Measurements from ENCODE around the gene CLCN3. TPM values are rescaled to one million over a fixed set of nuclear protein-coding genes. Genes with fewer than 3 reads are reported as not detected.
"Not testable (repeated sequence)": the region's sequence is repeated elsewhere in the genome, so short reads cannot be mapped to it uniquely, and the experiment has no call there.

The CLCN3 gene
- total and polyA plus RNA-seq, 8 donors, result 9.1 to 41.4 (median 30.8) TPM

GRCh38 chr4:169621731-169622492 is 1.5 kb downstream of the CLCN3 start:
- Histone ChIP-seq H3K4me3 (peak overlapping the region in 3 of 4 donors; percentile 47 to 56 (median 49)), H3K27me3 (no peaks in the 10 kb centered on the region), H3K9me3 (no peaks in the 10 kb centered on the region), H3K27ac (peak overlapping the region; percentile 20 to 98 (median 92)), H3K4me1 (peaks cover 5 to 15% (median 13%) of the 10 kb centered on the region in 3 donors), H3K36me3 (no peaks in the 10 kb centered on the region)
- ATAC-seq (peak in 1 of 4 donors; percentile 2), DNase-seq (no peak), FAIRE-seq (peak; percentile 39)
- TF ChIP-seq CTCF (IDR thresholded peaks at IDR 0.05), result no peak
- WGBS, 2 donors, result 1% methylated on average over 6 of the region's 6 CpGs
- intact Hi-C loops (cut with DNase I), result no loop called here

GRCh38 chr4:169622566-169622965 is 2.2 kb downstream of the CLCN3 start:
- no peak for FAIRE-seq
- H3K27ac ChIP-seq, result peak overlapping the region in 2 of 4 donors; percentile 98
- intact Hi-C loops (cut with DNase I), result no loop called here
- H3K4me1 ChIP-seq, result peaks cover 5 to 22% (median 20%) of the 10 kb centered on the region in 3 donors
- DNase-seq, result no peak
- no peak for ATAC-seq
- no peaks in the 10 kb centered on the region for H3K27me3 ChIP-seq
- H3K36me3 ChIP-seq, result no peaks in the 10 kb centered on the region
- 5 to 8% methylated on average over 4 of the region's 4 CpGs for WGBS, 2 donors
- no peak for TF ChIP-seq CTCF (IDR thresholded peaks at IDR 0.05)
- no peaks in the 10 kb centered on the region for H3K9me3 ChIP-seq
- peak overlapping the region in 3 of 4 donors; percentile 47 to 56 (median 49) for H3K4me3 ChIP-seq

GRCh38 chr4:169624012-169624411 is 3.6 kb downstream of the CLCN3 start:
- DNase-seq; FAIRE-seq; H3K27me3 ChIP-seq; ATAC-seq; H3K4me3 ChIP-seq; H3K9me3 ChIP-seq; H3K36me3 ChIP-seq; intact Hi-C loops (cut with DNase I); H3K27ac ChIP-seq: not testable (repeated sequence)
- peaks cover 4 to 29% (median 27%) of the 10 kb centered on the region in 3 donors for H3K4me1 ChIP-seq
- WGBS, 2 donors, result 95 to 96% methylated on average over 6 of the region's 6 CpGs

- WGBS, 2 donors, result 75 to 87% methylated on average over 5 of the region's 5 CpGs
- no peaks in the 10 kb centered on the region for H3K27me3 ChIP-seq
- FAIRE-seq (no peak), DNase-seq (no peak), ATAC-seq (no peak)
- peaks cover 0 to 27% (median 26%) of the 10 kb centered on the region in 3 donors for H3K4me1 ChIP-seq
- H3K9me3 ChIP-seq, result no peaks in the 10 kb centered on the region
- no peak for TF ChIP-seq CTCF (IDR thresholded peaks at IDR 0.05)
- no peak overlapping the region for H3K4me3 ChIP-seq
- H3K27ac ChIP-seq, result peak overlapping the region in 3 of 4 donors; percentile 51 to 73 (median 65)
- H3K36me3 ChIP-seq, result no peaks in the 10 kb centered on the region
- intact Hi-C loops (cut with DNase I), result no loop called here
Measured at GRCh38 chr4:169625886-169626285, 5.5 kb downstream of the CLCN3 start.

- no peaks in the 10 kb centered on the region for H3K27me3 ChIP-seq
- H3K4me1 ChIP-seq, result peaks cover 0 to 27% (median 26%) of the 10 kb centered on the region in 3 donors
- no peaks in the 10 kb centered on the region for H3K9me3 ChIP-seq
- H3K27ac ChIP-seq, result peak overlapping the region; percentile 36 to 73 (median 58)
- WGBS, 2 donors, result 67 to 75% methylated on average over 6 of the region's 6 CpGs
- intact Hi-C loops (cut with DNase I), result no loop called here
- H3K4me3 ChIP-seq, result no peak overlapping the region
- no peak for FAIRE-seq
- H3K36me3 ChIP-seq, result no peaks in the 10 kb centered on the region
- no peak for DNase-seq
- TF ChIP-seq CTCF (IDR thresholded peaks at IDR 0.05), result no peak
- ATAC-seq, result peak; percentile 25 to 53 (median 35)
Measured at GRCh38 chr4:169626331-169627282, 6.2 kb downstream of the CLCN3 start.
